ENCODE data around the gene GREM2.

The GREM2 gene

GRCh38 chr1:240553351-240553750, 58.6 kb downstream of the GREM2 start:
- DNase-seq = no peak

- DNase-seq = no peak
These were observed 72.1 kb downstream of the GREM2 start for GRCh38 chr1:240539769-240540414.

- DNase-seq = no peak
These were observed 73.1 kb downstream of the GREM2 start for GRCh38 chr1:240538776-240539430.

- DNase-seq = no peak
These were observed 78.7 kb downstream of the GREM2 start for GRCh38 chr1:240533154-240533780.

GRCh38 chr1:240528591-240528990, 83.4 kb downstream of the GREM2 start:
- DNase-seq = no peak

GRCh38 chr1:240527086-240527485, 84.9 kb downstream of the GREM2 start:
- DNase-seq = no peak

- no peak for DNase-seq
These were observed 85.6 kb downstream of the GREM2 start for GRCh38 chr1:240526312-240526711.

GRCh38 chr1:240524356-240525069, 87.4 kb downstream of the GREM2 start:
- no peak for DNase-seq

- DNase-seq = no peak
These were observed 89.7 kb downstream of the GREM2 start for GRCh38 chr1:240522122-240522822.

- no peak for DNase-seq
These were observed 94.1 kb downstream of the GREM2 start for GRCh38 chr1:240517891-240518290.

- DNase-seq = no peak
These were observed 95.9 kb downstream of the GREM2 start for GRCh38 chr1:240516069-240516468.

GRCh38 chr1:240515505-240515904, 96.5 kb downstream of the GREM2 start:
- DNase-seq = no peak

- no peak for DNase-seq
These were observed 100.2 kb downstream of the GREM2 start for GRCh38 chr1:240511789-240512188.

GRCh38 chr1:240508950-240509349, 103.0 kb downstream of the GREM2 start:
- no peak for DNase-seq

- no peak for DNase-seq
These were observed 103.8 kb downstream of the GREM2 start for GRCh38 chr1:240508201-240508600.

- no peak for DNase-seq
These were observed 105.8 kb downstream of the GREM2 start for GRCh38 chr1:240506176-240506575.

- no peak for DNase-seq
These were observed 108.4 kb downstream of the GREM2 start for GRCh38 chr1:240503558-240503957.

- no peak for DNase-seq
These were observed 108.9 kb downstream of the GREM2 start for GRCh38 chr1:240503036-240503435.

- no peak for DNase-seq
These were observed 110.8 kb downstream of the GREM2 start for GRCh38 chr1:240501115-240501514.

- no peak for DNase-seq
These were observed 111.3 kb downstream of the GREM2 start for GRCh38 chr1:240500647-240501046.

GRCh38 chr1:240499012-240499411, 112.9 kb downstream of the GREM2 start:
- DNase-seq = no peak

GRCh38 chr1:240498335-240498734, 113.6 kb downstream of the GREM2 start:
- no peak for DNase-seq

- no peak for DNase-seq
These were observed 114.0 kb downstream of the GREM2 start for GRCh38 chr1:240497908-240498307.
